COLO829 (cell line): ENCODE results near the gene CEP135.
A peak's percentile ranks its signal among the peaks of the same experiment; 100 is the strongest.
"Not testable (repeated sequence)": the region's sequence is repeated elsewhere in the genome, so short reads cannot be mapped to it uniquely, and the experiment has no call there.

Source experiments
- DNase-seq: peaks from one replicate; pipeline ENCODE4 v3.0.0; 2012; ENCODE audit warnings: low spot score

CEP135 gene

GRCh38 chr4:55948726-55949481, at the start of gene CEP135:
TSS of gene CEP135 (plus strand) at chr4:55948945. CDS start at chr4:55952131, 3,186 bp downstream.
- peak; percentile 80 for DNase-seq

GRCh38 chr4:55902677-55903076, 46.1 kb upstream of the CEP135 start:
- no peak for DNase-seq

GRCh38 chr4:55903577-55903976, 45.2 kb upstream of the CEP135 start:
- no peak for DNase-seq

GRCh38 chr4:55904576-55904975, 44.2 kb upstream of the CEP135 start:
- no peak for DNase-seq

GRCh38 chr4:55906323-55906722, 42.4 kb upstream of the CEP135 start:
- DNase-seq, result no peak

GRCh38 chr4:55906989-55907388, 41.8 kb upstream of the CEP135 start:
- no peak for DNase-seq

- no peak for DNase-seq
These were observed 41.3 kb upstream of the CEP135 start for GRCh38 chr4:55907469-55907868.

- no peak for DNase-seq
These were observed 38.6 kb upstream of the CEP135 start for GRCh38 chr4:55910140-55910539.

GRCh38 chr4:55912249-55912648, 36.5 kb upstream of the CEP135 start:
- DNase-seq, result no peak

- DNase-seq, result no peak
These were observed 28.2 kb upstream of the CEP135 start for GRCh38 chr4:55920571-55920970.

- DNase-seq, result no peak
These were observed 27.7 kb upstream of the CEP135 start for GRCh38 chr4:55921093-55921492.

- DNase-seq, result no peak
These were observed 23.5 kb upstream of the CEP135 start for GRCh38 chr4:55925241-55925640.

GRCh38 chr4:55926610-55927009, 22.1 kb upstream of the CEP135 start:
- no peak for DNase-seq

GRCh38 chr4:55927803-55928437, 20.8 kb upstream of the CEP135 start:
- DNase-seq, result no peak

- DNase-seq, result no peak
These were observed 19.9 kb upstream of the CEP135 start for GRCh38 chr4:55928846-55929245.

- DNase-seq, result no peak
These were observed 17.7 kb upstream of the CEP135 start for GRCh38 chr4:55931043-55931442.

GRCh38 chr4:55931833-55932232, 16.9 kb upstream of the CEP135 start:
- no peak for DNase-seq

- no peak for DNase-seq
These were observed 16.2 kb upstream of the CEP135 start for GRCh38 chr4:55932511-55932910.

- DNase-seq, result no peak
These were observed 15.1 kb upstream of the CEP135 start for GRCh38 chr4:55933611-55934010.

- DNase-seq, result not testable (repeated sequence)
These were observed 12.8 kb upstream of the CEP135 start for GRCh38 chr4:55935907-55936306.

- no peak for DNase-seq
These were observed 10.3 kb upstream of the CEP135 start for GRCh38 chr4:55938481-55938880.

GRCh38 chr4:55939421-55939820, 9.3 kb upstream of the CEP135 start:
- no peak for DNase-seq

GRCh38 chr4:55941881-55942396, 6.8 kb upstream of the CEP135 start:
- DNase-seq, result no peak
